Fibroblast of skin of abdomen (primary cell): ENCODE results near the gene COL27A1.

Experiments used
- DNase-seq: peaks from one replicate; pipeline ENCODE4 v3.0.0-alpha.2; 2013

COL27A1 gene

GRCh38 chr9:114207845-114208244, 52.5 kb downstream of the COL27A1 start:
- DNase-seq: no peak

GRCh38 chr9:114209151-114209550, 53.8 kb downstream of the COL27A1 start:
- no peak for DNase-seq

- no peak for DNase-seq
These were observed 54.8 kb downstream of the COL27A1 start for GRCh38 chr9:114210136-114210535.

- DNase-seq: no peak
These were observed 55.4 kb downstream of the COL27A1 start for GRCh38 chr9:114210691-114211276.

GRCh38 chr9:114212826-114213225, 57.5 kb downstream of the COL27A1 start:
- no peak for DNase-seq

- no peak for DNase-seq
These were observed 58.2 kb downstream of the COL27A1 start for GRCh38 chr9:114213566-114213965.

- DNase-seq: peak; percentile 67
These were observed 58.8 kb downstream of the COL27A1 start for GRCh38 chr9:114214181-114214580.

GRCh38 chr9:114214686-114215414, 59.5 kb downstream of the COL27A1 start:
- DNase-seq: no peak

- peak; percentile 60 for DNase-seq
These were observed 60.7 kb downstream of the COL27A1 start for GRCh38 chr9:114216081-114216480.

- no peak for DNase-seq
These were observed 61.6 kb downstream of the COL27A1 start for GRCh38 chr9:114216976-114217375.

GRCh38 chr9:114218264-114219120, 63.2 kb downstream of the COL27A1 start:
- no peak for DNase-seq

GRCh38 chr9:114220061-114220541, 64.8 kb downstream of the COL27A1 start:
- DNase-seq: no peak

GRCh38 chr9:114221706-114222465, 66.5 kb downstream of the COL27A1 start:
- no peak for DNase-seq

- peak; percentile 62 for DNase-seq
These were observed 68.4 kb downstream of the COL27A1 start for GRCh38 chr9:114223564-114224246.

- DNase-seq: peak; percentile 68
These were observed 68.9 kb downstream of the COL27A1 start for GRCh38 chr9:114224247-114224610.

GRCh38 chr9:114225561-114226212, 70.3 kb downstream of the COL27A1 start:
- DNase-seq: peak; percentile 75

- no peak for DNase-seq
These were observed 71.1 kb downstream of the COL27A1 start for GRCh38 chr9:114226246-114227055.

- DNase-seq: no peak
These were observed 72.1 kb downstream of the COL27A1 start for GRCh38 chr9:114227288-114228015.

- DNase-seq: no peak
These were observed 72.9 kb downstream of the COL27A1 start for GRCh38 chr9:114228016-114228808.
